Spleen (tissue), 7 donors: ENCODE results near the gene OXA1L.
"Not testable (repeated sequence)": the region's sequence is repeated elsewhere in the genome, so short reads cannot be mapped to it uniquely, and the experiment has no call there.

Source experiments
- CTCF ChIP-seq, 11 experiments: fragments of 200-600 bp in 7 of 11; fragments of 450-650 bp in 4 of 11; sonication (generic) in 4 of 11; IDR thresholded peaks in 8 of 11; conservative IDR thresholded peaks in 3 of 11; 1 replicate in 7 of 11; 2 replicates in 4 of 11; pipeline versions ENCODE4 v1.4.0 to v1.8.0; 2016 to 2021; ENCODE audit warnings: antibody characterized with exemption in 11 of 11, inconsistent platforms in 4 of 11, mild to moderate bottlenecking in 1 of 11
- POLR2A ChIP-seq, 3 donors: fragments of 450-650 bp; IDR thresholded peaks; one replicate each; pipeline ENCODE4 v1.5.1; 2017; ENCODE audit warnings: antibody characterized with exemption in 3 of 3, mild to moderate bottlenecking in 1 of 3
- POLR2AphosphoS5 ChIP-seq, 3 donors: sonication (generic); formaldehyde crosslinking; IDR thresholded peaks; one replicate each; pipeline ENCODE4 v1.5.1; 2017; ENCODE audit warnings: antibody characterized with exemption in 3 of 3
- donor health status: DM: no; HTN: no; CAD: no; lungs with moderate emphysema.
- donor health status: DM: no; HTN: no; CAD: no.
- donor health status: DM: no; HTN: no; CAD: no.

GRCh38 chr14:22736384-22736783 lies 30.1 kb upstream of the OXA1L start:
- TF ChIP-seq CTCF (IDR thresholded peaks at IDR 0.05 in 8 of 11, conservative IDR thresholded peaks at IDR 0.05 in 3 of 11); POLR2A (IDR thresholded peaks at IDR 0.05); POLR2AphosphoS5 (IDR thresholded peaks at IDR 0.05): not testable (repeated sequence)
